ENCODE measurements around the gene LKAAEAR1. TPM values are rescaled to one million over a fixed set of nuclear protein-coding genes. Genes with fewer than 3 reads are reported as not detected.

The LKAAEAR1 gene
- total and polyA plus RNA-seq, 2 of the 13 experiments (the other 11 are each of a cell fraction or from before 2014, with no cell fraction given), result not detected

DNA sequence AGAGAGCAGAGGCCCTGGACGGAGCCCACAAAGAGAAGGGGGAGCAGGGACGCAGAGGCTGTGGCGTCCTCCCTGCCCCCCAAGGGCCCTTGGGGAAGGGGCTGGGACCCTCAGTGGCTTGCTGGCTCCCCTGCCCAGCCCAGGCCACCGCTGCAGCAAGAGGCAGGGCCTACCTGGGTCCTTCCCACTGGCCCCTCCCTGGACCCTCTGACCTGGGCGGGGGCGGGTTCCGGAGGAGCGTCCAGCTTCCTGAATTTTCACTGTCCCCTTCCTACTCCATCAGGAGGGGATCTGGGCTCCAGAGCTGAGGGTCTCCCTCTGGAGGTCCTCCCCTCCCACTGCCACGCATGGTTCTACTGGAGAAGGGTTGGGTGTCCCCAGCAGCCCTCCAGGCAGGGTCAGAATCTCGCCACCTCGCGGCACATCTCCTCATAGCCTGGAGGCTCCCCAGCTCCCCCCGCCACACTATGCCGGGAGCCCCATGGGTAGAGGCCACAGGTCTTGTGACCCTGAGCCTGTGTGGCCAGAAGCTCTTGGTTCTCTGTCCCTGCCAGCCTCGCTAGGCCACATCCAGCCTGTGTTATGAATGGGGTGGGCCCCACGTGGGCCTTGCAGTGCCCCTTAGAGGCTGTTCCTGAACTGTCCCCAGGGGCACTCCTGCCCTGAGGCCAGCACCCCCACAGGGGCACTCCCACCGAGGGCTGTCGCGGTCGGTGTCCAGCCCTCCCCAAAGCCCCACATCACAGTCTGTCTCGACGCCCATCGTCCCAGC, 33.8 kb downstream of the LKAAEAR1 start (continued):
- no peak for TF ChIP-seq TOE1 (CRISPR knock-in tag; IDR thresholded peaks at IDR 0.05)
- TF ChIP-seq ZNF619 (CRISPR knock-in tag; IDR thresholded peaks at IDR 0.05), result peak; percentile 8; the same call in 1 of the 2 replicates
- TF ChIP-seq, protein P1, sequence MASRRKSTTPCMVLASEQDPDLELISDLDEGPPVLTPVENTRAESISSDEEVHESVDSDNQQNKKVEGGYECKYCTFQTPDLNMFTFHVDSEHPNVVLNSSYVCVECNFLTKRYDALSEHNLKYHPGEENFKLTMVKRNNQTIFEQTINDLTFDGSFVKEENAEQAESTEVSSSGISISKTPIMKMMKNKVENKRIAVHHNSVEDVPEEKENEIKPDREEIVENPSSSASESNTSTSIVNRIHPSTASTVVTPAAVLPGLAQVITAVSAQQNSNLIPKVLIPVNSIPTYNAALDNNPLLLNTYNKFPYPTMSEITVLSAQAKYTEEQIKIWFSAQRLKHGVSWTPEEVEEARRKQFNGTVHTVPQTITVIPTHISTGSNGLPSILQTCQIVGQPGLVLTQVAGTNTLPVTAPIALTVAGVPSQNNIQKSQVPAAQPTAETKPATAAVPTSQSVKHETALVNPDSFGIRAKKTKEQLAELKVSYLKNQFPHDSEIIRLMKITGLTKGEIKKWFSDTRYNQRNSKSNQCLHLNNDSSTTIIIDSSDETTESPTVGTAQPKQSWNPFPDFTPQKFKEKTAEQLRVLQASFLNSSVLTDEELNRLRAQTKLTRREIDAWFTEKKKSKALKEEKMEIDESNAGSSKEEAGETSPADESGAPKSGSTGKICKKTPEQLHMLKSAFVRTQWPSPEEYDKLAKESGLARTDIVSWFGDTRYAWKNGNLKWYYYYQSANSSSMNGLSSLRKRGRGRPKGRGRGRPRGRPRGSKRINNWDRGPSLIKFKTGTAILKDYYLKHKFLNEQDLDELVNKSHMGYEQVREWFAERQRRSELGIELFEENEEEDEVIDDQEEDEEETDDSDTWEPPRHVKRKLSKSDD (CRISPR knock-in tag; IDR thresholded peaks at IDR 0.05; ENCODE audit: low read depth), result peak; percentile 27; the same call in 1 of the 2 replicates
- peak; percentile 52 for TF ChIP-seq ZFP90 (CRISPR knock-in tag; IDR thresholded peaks at IDR 0.05; ENCODE audit: borderline replicate concordance)
- TF ChIP-seq RAD21 (CRISPR knock-in tag; IDR thresholded peaks at IDR 0.05), result no peak; the same call in none of the 2 replicates
- TF ChIP-seq ZNF3 (CRISPR knock-in tag; IDR thresholded peaks at IDR 0.05), result no peak; the same call in 1 of the 2 replicates
- TF ChIP-seq, protein P2, sequence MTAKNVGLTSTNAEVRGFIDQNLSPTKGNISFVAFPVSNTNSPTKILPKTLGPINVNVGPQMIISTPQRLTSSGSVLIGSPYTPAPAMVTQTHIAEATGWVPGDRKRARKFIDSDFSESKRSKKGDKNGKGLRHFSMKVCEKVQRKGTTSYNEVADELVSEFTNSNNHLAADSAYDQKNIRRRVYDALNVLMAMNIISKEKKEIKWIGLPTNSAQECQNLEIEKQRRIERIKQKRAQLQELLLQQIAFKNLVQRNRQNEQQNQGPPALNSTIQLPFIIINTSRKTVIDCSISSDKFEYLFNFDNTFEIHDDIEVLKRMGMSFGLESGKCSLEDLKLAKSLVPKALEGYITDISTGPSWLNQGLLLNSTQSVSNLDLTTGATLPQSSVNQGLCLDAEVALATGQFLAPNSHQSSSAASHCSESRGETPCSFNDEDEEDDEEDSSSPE (CRISPR knock-in tag; IDR thresholded peaks at IDR 0.05), result peak; percentile 18; the same call in 1 of the 2 replicates
- no peak; the same call in 1 of the 2 replicates for TF ChIP-seq POGZ (CRISPR knock-in tag; IDR thresholded peaks at IDR 0.05)
- TF ChIP-seq ARNT (IDR thresholded peaks at IDR 0.05), result no peak
- TF ChIP-seq RFX1 (IDR thresholded peaks at IDR 0.05), result no peak
- TF ChIP-seq CBX1 (IDR thresholded peaks at IDR 0.05; ENCODE audit: low read depth), result peak; percentile 22
- peak; percentile 77 for TF ChIP-seq NKX3-1 (CRISPR knock-in tag; IDR thresholded peaks at IDR 0.05)
- TF ChIP-seq ZNF83 (CRISPR knock-in tag; IDR thresholded peaks at IDR 0.05; ENCODE audit: borderline replicate concordance), result 0 out of 2 replicates have a peak, but pooled peaks have one; percentile 32
- no peak; the same call in 1 of the 2 replicates for TF ChIP-seq ZNF720 (CRISPR knock-in tag; IDR thresholded peaks at IDR 0.05)
- no peak for TF ChIP-seq IRX3 (CRISPR knock-in tag; IDR thresholded peaks at IDR 0.05; ENCODE audit: borderline replicate concordance, low read depth)
- no peak for TF ChIP-seq FLYWCH1 (CRISPR knock-in tag; IDR thresholded peaks at IDR 0.05)
- TF ChIP-seq EHMT2 (IDR thresholded peaks at IDR 0.05; ENCODE audit: borderline replicate concordance, low read depth, low read length), result no peak
- TF ChIP-seq, protein P3, sequence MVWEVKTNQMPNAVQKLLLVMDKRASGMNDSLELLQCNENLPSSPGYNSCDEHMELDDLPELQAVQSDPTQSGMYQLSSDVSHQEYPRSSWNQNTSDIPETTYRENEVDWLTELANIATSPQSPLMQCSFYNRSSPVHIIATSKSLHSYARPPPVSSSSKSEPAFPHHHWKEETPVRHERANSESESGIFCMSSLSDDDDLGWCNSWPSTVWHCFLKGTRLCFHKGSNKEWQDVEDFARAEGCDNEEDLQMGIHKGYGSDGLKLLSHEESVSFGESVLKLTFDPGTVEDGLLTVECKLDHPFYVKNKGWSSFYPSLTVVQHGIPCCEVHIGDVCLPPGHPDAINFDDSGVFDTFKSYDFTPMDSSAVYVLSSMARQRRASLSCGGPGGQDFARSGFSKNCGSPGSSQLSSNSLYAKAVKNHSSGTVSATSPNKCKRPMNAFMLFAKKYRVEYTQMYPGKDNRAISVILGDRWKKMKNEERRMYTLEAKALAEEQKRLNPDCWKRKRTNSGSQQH (CRISPR knock-in tag; IDR thresholded peaks at IDR 0.05; ENCODE audit: low read depth), result no peak
- TF ChIP-seq ISL2 (CRISPR knock-in tag; IDR thresholded peaks at IDR 0.05), result peak; percentile 72; the same call in 1 of the 2 replicates
- peak; percentile 59; the same call in 1 of the 2 replicates for TF ChIP-seq FOXO1 (CRISPR knock-in tag; IDR thresholded peaks at IDR 0.05)
- no peak for TF ChIP-seq NPAS2 (CRISPR knock-in tag; IDR thresholded peaks at IDR 0.05; ENCODE audit: borderline replicate concordance)
- TF ChIP-seq, protein P4, sequence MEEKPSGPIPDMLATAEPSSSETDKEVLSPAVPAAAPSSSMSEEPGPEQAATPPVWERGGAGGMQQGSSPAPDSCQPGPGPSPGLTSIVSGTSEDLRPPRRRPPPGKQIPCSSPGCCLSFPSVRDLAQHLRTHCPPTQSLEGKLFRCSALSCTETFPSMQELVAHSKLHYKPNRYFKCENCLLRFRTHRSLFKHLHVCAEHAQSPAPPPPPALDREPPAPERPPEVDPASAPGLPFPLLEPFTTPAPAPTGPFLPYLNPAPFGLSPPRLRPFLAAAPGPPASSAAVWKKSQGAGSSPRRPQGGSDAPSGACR (CRISPR knock-in tag; IDR thresholded peaks at IDR 0.05), result no peak
- peak; percentile 94 for TF ChIP-seq ZNF772 (CRISPR knock-in tag; IDR thresholded peaks at IDR 0.05)
- 0 out of 2 replicates have a peak, but pooled peaks have one; percentile 41 for TF ChIP-seq ZBTB21 (CRISPR knock-in tag; IDR thresholded peaks at IDR 0.05)
- TF ChIP-seq ZNF101 (CRISPR knock-in tag; IDR thresholded peaks at IDR 0.05; ENCODE audit: borderline replicate concordance, low read depth), result no peak
- no peak; the same call in 1 of the 2 replicates for TF ChIP-seq ZNF761 (CRISPR knock-in tag; conservative IDR thresholded peaks at IDR 0.05)

Measured in HepG2 (cell line).